ENCODE data around the gene SLC5A11.
"Not testable (repeated sequence)": the region's sequence is repeated elsewhere in the genome, so short reads cannot be mapped to it uniquely, and the experiment has no call there.

Gene SLC5A11

GRCh38 chr16:24845726-24846547 lies at the start of gene SLC5A11:
Gene SLC5A11, plus strand, starts transcription at chr16:24845963. Its CDS starts 12,681 bp downstream, at chr16:24858644.
- no peak for DNase-seq

- no peak for DNase-seq
These were observed 45.2 kb upstream of the SLC5A11 start for GRCh38 chr16:24800586-24800985.

GRCh38 chr16:24801761-24802302 lies 43.9 kb upstream of the SLC5A11 start:
- DNase-seq, result no peak

- DNase-seq, result no peak
These were observed 40.3 kb upstream of the SLC5A11 start for GRCh38 chr16:24805484-24805883.

- no peak for DNase-seq
These were observed 38.5 kb upstream of the SLC5A11 start for GRCh38 chr16:24807301-24807700.

- no peak for DNase-seq
These were observed 34.6 kb upstream of the SLC5A11 start for GRCh38 chr16:24810951-24811843.

GRCh38 chr16:24812813-24813212 lies 33.0 kb upstream of the SLC5A11 start:
- not testable (repeated sequence) for DNase-seq

GRCh38 chr16:24815021-24815420 lies 30.7 kb upstream of the SLC5A11 start:
- no peak for DNase-seq

- no peak for DNase-seq
These were observed 29.1 kb upstream of the SLC5A11 start for GRCh38 chr16:24816688-24817087.

GRCh38 chr16:24819462-24820040 lies 26.2 kb upstream of the SLC5A11 start:
- DNase-seq, result no peak

GRCh38 chr16:24820522-24820921 lies 25.2 kb upstream of the SLC5A11 start:
- no peak for DNase-seq

- DNase-seq, result no peak
These were observed 24.6 kb upstream of the SLC5A11 start for GRCh38 chr16:24821129-24821528.

GRCh38 chr16:24822542-24822941 lies 23.2 kb upstream of the SLC5A11 start:
- no peak for DNase-seq

- no peak for DNase-seq
These were observed 22.8 kb upstream of the SLC5A11 start for GRCh38 chr16:24822974-24823373.

GRCh38 chr16:24825696-24826095 lies 20.1 kb upstream of the SLC5A11 start:
- DNase-seq, result no peak

- no peak for DNase-seq
These were observed 19.6 kb upstream of the SLC5A11 start for GRCh38 chr16:24826096-24826690.

GRCh38 chr16:24826817-24827566 lies 18.8 kb upstream of the SLC5A11 start:
- DNase-seq, result no peak

GRCh38 chr16:24829153-24829552 lies 16.6 kb upstream of the SLC5A11 start:
- DNase-seq, result no peak

- no peak for DNase-seq
These were observed 12.4 kb upstream of the SLC5A11 start for GRCh38 chr16:24833352-24833751.

GRCh38 chr16:24834459-24835335 lies 11.1 kb upstream of the SLC5A11 start:
- DNase-seq, result no peak

GRCh38 chr16:24836836-24837235 lies 8.9 kb upstream of the SLC5A11 start:
- DNase-seq, result no peak

All from CD4-positive, alpha-beta T cell treated with Interleukin-21 for 1 hour (primary cell).